ENCODE data around the gene FOXO1.

FOXO1 gene

GRCh38 chr13:40600149-40600751 is 66.2 kb downstream of the FOXO1 start:
- no peak for DNase-seq

- DNase-seq: no peak
These were observed 66.7 kb downstream of the FOXO1 start for GRCh38 chr13:40599747-40600146.

- no peak for DNase-seq
These were observed 67.3 kb downstream of the FOXO1 start for GRCh38 chr13:40599124-40599523.

- DNase-seq: no peak
These were observed 67.9 kb downstream of the FOXO1 start for GRCh38 chr13:40598569-40598968.

- no peak for DNase-seq
These were observed 68.6 kb downstream of the FOXO1 start for GRCh38 chr13:40597735-40598365.

- no peak for DNase-seq
These were observed 70.0 kb downstream of the FOXO1 start for GRCh38 chr13:40596484-40596883.

GRCh38 chr13:40595693-40596092 is 70.7 kb downstream of the FOXO1 start:
- DNase-seq: no peak

- DNase-seq: no peak
These were observed 74.4 kb downstream of the FOXO1 start for GRCh38 chr13:40592035-40592434.

- no peak for DNase-seq
These were observed 75.3 kb downstream of the FOXO1 start for GRCh38 chr13:40591091-40591490.

GRCh38 chr13:40590112-40590862 is 76.2 kb downstream of the FOXO1 start:
- no peak for DNase-seq

GRCh38 chr13:40589285-40590109 is 76.9 kb downstream of the FOXO1 start:
- DNase-seq: no peak

- DNase-seq: no peak
These were observed 78.3 kb downstream of the FOXO1 start for GRCh38 chr13:40588101-40588500.

- no peak for DNase-seq
These were observed 79.4 kb downstream of the FOXO1 start for GRCh38 chr13:40586886-40587565.

- no peak for DNase-seq
These were observed 80.5 kb downstream of the FOXO1 start for GRCh38 chr13:40585911-40586471.

- DNase-seq: no peak
These were observed 82.7 kb downstream of the FOXO1 start for GRCh38 chr13:40583738-40584137.

- no peak for DNase-seq
These were observed 83.9 kb downstream of the FOXO1 start for GRCh38 chr13:40582531-40582930.

GRCh38 chr13:40581277-40581579 is 85.2 kb downstream of the FOXO1 start:
- no peak for DNase-seq

- DNase-seq: no peak
These were observed 85.7 kb downstream of the FOXO1 start for GRCh38 chr13:40580566-40581276.

GRCh38 chr13:40579535-40579934 is 86.9 kb downstream of the FOXO1 start:
- DNase-seq: no peak

- DNase-seq: no peak
These were observed 88.4 kb downstream of the FOXO1 start for GRCh38 chr13:40578055-40578454.

- DNase-seq: no peak
These were observed 90.1 kb downstream of the FOXO1 start for GRCh38 chr13:40576369-40576768.

GRCh38 chr13:40572961-40573360 is 93.5 kb downstream of the FOXO1 start:
- no peak for DNase-seq
